HG02981 (cell line): Measurements from ENCODE around the gene CACNA1F.
"Not testable (repeated sequence)": the region's sequence is repeated elsewhere in the genome, so short reads cannot be mapped to it uniquely, and the experiment has no call there.

Experiments used
- ATAC-seq: cut with Tn5 transposase; IDR thresholded peaks from one replicate; pipeline ENCODE4 v1.9.1; 2021; ENCODE audit warnings: mild to moderate bottlenecking, moderate library complexity; ENCODE audit not compliant: unreplicated experiment

The CACNA1F gene

GRCh38 chrX:49177873-49178480, 55.2 kb downstream of the CACNA1F start:
- ATAC-seq: no peak

DNA sequence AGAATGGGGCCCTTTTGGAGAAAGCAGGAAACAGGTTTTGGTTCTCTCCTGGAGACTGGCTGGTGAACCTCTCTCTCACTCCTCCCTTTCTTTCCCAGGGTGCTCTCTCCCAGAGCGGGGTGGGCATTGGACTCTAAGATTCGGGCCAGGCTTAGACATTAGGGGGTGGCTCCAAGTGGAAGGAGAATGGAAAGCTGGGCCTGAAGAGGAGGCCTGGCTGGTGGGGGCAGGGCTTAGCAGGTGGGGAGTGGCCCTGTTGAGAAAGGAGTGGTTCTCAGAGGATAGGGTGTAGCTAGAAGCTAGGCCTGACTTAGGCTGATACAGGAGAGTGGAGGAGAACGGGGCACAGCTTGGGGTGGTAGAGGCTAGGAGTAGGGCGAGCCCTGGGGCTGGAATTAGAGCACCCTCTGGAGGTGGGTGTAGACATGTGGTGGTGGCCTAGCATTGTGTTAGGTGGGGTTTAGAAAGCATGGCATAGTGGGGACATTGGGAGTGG, 55.8 kb downstream of the CACNA1F start:
- no peak for ATAC-seq

- no peak for ATAC-seq
Observed at GRCh38 chrX:49176421-49177326, 56.5 kb downstream of the CACNA1F start.

GRCh38 chrX:49175435-49176274, 57.5 kb downstream of the CACNA1F start:
- ATAC-seq: no peak

DNA sequence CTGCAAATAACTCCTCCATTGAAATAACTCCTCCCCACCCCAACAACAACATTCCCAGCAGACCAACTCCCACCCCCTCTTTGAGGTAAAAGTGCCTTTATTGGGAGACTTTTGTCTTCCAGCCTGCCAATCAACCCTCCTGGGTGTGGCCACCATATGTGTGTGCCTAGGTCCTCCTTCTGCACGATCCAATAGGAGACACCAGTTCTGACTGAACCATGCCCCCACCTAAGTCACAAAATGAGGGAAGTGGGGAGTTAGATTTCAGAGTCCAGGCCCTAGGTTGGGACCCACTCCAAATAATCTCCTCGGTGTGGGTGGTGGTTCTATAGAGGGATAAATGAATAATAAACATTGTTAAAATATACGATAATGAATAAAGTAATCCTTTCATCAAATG, 58.4 kb downstream of the CACNA1F start:
- no peak for ATAC-seq

DNA sequence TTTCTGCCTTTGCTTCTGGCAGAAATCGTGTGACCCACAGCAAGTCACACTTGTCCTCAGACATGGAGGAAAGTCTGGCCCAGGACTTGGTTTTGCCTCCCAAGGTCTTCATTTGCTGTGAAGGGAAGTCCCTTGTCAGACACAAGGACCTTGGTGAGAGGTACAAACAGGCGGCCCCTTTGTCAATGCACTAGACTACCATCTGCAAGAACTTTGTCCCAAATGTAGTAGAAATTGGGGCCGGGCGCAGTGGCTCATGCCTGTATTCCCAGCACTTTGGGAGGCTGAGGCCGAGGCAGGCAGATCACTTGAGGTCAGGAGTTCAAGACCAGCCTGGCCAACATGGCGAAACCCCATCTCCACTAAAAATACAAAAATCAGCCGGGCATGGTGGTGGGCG, 59.6 kb downstream of the CACNA1F start:
- not testable (repeated sequence) for ATAC-seq

- peak; percentile 70 for ATAC-seq
Observed at GRCh38 chrX:49172280-49172780, 60.8 kb downstream of the CACNA1F start.

GRCh38 chrX:49171752-49172279, 61.3 kb downstream of the CACNA1F start, which contains the start of gene PLP2:
TSS of gene PLP2 (plus strand) at chrX:49171898. CDS start at chrX:49172001, 103 bp downstream.
- peak; percentile 32 for ATAC-seq

DNA sequence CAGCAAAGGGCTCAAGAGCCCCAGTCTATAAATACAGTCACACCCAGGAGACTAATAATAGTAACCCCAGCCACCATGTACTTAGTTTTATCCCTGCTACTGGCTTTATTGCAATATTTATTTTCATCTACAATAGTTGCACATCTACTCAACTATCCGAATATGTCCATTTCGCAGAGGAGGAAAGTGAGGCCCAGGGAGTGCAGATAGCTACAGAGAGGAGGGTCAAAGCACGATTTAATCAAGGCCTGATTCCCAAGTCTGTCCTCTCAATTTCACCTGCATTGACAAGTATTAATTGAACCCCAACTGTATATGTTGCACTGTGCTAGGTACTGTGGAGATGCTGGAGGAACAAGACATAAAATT, 65.4 kb downstream of the CACNA1F start:
- ATAC-seq: no peak

- ATAC-seq: no peak
Observed at GRCh38 chrX:49166914-49167739, 66.0 kb downstream of the CACNA1F start.

DNA sequence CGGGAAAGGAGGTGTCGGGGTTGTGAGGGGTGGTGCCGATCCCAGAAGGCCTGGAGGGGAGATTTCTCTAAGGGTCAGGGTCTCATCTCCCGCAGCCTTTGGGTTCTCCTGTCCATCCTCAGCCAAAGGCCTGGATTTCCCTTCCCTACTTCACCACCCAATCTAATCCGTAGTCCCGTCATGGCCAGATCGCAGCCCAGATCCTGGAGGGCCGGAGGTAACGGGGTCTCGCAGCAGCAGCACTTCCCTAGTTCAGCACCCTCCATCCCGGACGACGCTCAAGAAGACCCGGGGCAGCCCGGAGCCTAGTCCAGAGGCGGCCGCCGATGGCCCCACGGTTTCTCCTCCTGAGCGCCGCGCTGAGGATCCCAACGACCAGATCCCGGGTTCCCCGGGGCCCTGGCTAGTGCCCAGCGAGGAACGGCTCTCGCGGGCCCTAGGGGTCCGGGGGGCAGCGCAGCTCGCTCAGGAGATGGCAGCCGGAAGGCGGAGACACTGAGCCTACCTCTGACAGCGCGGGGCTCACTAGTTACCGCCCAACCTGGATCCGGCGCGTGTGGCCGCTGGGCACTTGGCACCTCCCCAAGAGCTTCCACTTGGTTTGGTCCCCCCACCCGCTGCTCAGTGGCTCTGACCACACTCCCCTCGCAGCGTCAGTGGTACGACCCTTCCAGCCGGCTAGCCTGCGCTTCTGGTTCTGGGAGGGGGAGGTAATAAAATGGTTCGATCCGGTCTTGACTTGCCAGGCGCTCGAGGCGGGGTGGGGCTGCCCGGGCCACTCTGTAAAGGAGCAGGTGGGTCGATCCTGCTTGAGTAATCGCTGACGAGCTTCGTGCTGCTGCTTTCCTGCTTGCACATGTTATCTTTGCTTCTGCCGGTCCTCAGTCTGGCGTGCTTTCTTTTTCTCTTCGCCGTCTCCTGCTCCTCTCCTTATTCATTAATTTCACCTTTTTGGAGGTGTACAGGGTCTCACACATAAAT, 66.9 kb downstream of the CACNA1F start:
- ATAC-seq: peak; percentile 35

GRCh38 chrX:49164589-49165360, 68.4 kb downstream of the CACNA1F start:
- ATAC-seq: no peak

DNA sequence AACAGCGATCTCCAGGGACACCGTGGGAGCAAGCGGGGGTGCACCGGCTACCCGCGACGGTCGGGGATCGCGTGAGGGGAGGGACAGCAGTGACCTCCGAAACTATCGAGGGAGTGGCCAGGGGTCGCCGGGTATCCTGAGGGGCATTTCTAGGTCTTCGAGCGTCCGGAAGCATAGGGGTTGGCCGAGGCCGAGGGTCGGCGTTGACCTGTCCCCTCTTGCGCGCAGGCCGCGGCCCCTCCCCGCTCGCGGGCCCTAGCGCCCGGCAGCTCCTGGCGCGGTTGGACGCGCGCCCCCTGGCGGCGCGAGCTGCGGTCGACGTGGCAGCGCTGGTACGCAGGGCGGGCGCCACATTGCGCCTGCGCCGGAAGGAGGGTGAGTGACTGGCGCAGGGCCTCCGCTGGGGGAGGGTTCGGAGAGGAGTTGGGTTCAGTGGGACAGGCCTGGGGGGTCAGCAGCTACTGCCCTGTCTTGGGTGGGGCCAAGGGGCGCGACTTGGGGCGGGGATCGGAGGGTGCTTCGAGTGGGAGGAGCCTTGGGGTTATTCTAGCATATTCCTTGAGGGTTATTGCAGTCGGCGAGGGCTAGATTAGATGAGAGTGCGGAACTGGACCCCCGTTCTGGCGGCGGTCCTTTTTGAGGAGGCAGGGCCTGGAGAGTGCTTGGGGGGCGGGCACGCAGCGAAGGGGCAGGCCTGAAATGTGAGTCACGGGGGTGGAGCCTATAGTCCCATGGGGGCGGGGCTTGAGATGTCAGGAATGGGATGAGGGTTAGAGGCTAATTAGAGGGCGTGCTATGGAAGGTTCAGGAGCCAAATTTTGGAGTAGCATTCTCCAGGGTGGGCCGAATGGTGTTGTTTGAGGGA, 69.4 kb downstream of the CACNA1F start:
- ATAC-seq: peak; percentile 45

DNA sequence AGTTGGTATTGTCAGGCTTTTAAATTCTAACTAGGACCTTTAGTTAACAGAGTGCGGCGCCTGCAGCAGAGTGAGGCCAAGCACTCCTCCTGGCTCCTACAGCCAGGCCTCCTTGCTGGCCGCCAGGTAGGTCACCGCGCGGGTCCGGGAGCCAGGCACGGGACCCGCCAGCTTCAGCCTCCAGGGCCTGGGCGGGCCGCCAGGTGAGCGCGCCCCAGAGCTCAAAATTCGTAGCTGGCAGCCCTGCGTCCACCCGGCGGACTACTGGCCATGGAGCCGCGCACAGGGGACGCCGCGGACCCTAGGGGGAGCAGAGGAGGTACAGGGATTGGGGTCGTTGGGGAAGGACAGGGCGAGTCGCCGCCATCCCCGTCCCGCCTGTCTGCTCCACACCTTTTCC, 70.5 kb downstream of the CACNA1F start, which contains the start of gene MAGIX:
Gene MAGIX (plus strand): TSS at position 139 of the 400 bp plus-strand sequence. CDS start 132 bp downstream, at position 271.
- ATAC-seq: no peak

DNA sequence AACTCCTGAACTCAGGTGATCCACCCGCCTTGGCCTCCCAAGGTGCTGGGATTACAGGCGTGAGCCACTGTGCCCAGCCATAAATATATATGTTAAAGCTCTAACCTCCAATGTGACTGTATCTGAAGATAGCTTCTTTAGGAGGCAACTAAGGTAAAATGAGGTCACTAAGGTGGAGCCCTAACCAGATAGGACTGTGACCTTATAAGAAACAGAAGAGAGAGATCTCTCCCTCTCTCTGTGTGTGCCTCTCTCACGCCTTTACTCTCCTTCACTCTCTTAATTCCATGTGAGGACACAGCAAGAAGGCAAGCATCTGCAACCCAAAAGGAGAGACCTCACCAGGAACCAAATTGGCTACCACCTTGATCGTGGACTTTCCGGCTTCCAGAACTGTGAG, 71.5 kb downstream of the CACNA1F start:
- ATAC-seq: no peak

DNA sequence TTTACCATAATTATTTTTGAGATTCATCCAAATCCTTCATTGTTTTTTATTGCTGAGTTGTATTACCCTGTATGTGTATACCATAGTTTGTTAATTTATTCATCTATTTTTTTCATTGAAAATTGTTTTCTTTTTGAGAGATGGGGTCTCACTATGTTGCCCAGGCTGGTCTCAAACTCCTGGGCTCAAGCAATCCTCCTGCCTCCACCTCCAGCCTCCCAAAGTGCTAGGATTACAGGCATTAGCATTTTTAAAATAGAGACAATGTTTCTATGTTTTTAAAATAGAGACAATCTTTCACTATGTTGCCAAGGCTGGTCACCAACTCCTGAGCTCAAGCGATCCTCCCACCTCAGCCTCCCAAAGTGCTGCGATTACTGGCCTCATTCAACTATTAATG, 72.2 kb downstream of the CACNA1F start:
- no peak for ATAC-seq

- ATAC-seq: no peak
Observed at GRCh38 chrX:49157194-49157593, 75.9 kb downstream of the CACNA1F start.
